SK-N-SH (cell line): ENCODE measurements around the gene LGI4.

Source experiments
- CHD2 ChIP-seq: fragments of 150-350 bp; IDR thresholded peaks from 2 replicates; pipeline ENCODE4 v1.6.1; 2018; ENCODE audit warnings: low read length; ENCODE audit not compliant: partially characterized antibody
- CTCF ChIP-seq: fragments of 200-600 bp; sonication (generic); IDR thresholded peaks from 2 replicates; pipeline ENCODE4 v1.6.1; 2017; ENCODE audit warnings: antibody characterized with exemption, mild to moderate bottlenecking, moderate library complexity
- EP300 ChIP-seq, 2 experiments: IDR thresholded peaks; 2 replicates each; pipeline versions ENCODE4 v1.4.0 to v1.6.1; 2012; ENCODE audit warnings: borderline replicate concordance in 1 of 2, low read depth in 1 of 2, low read length in 1 of 2
- FOSL2 ChIP-seq: IDR thresholded peaks from 2 replicates; pipeline ENCODE4 v1.4.0; 2012; ENCODE audit warnings: low read depth, mild to moderate bottlenecking, moderate library complexity, borderline replicate concordance
- GABPA ChIP-seq: IDR thresholded peaks from 2 replicates; pipeline ENCODE4 v1.4.0; 2012; ENCODE audit warnings: low read depth, mild to moderate bottlenecking
- IRF3 ChIP-seq: fragments of 150-350 bp; IDR thresholded peaks from 2 replicates; pipeline ENCODE4 v1.6.1; 2016; ENCODE audit warnings: mild to moderate bottlenecking, low read depth, low read length
- JUND ChIP-seq: IDR thresholded peaks from 2 replicates; pipeline ENCODE4 v1.4.0; 2012
- MAX ChIP-seq: IDR thresholded peaks from 2 replicates; pipeline ENCODE4 v1.4.0; 2012; ENCODE audit warnings: low read depth
- POLR2AphosphoS5 ChIP-seq: IDR thresholded peaks from 2 replicates; pipeline ENCODE4 v1.6.1; 2012; ENCODE audit warnings: low read depth, low read length
- RXRA ChIP-seq: IDR thresholded peaks from 2 replicates; pipeline ENCODE4 v1.4.0; 2012; ENCODE audit warnings: low read depth, mild to moderate bottlenecking, borderline replicate concordance
- SIN3A ChIP-seq: IDR thresholded peaks from 2 replicates; pipeline ENCODE4 v1.6.1; 2012; ENCODE audit warnings: low read depth, mild to moderate bottlenecking, low read length, moderate library complexity, borderline replicate concordance
- TCF12 ChIP-seq: IDR thresholded peaks from 2 replicates; pipeline ENCODE4 v1.4.0; 2012
- USF2 ChIP-seq: fragments of 150-350 bp; IDR thresholded peaks from 2 replicates; pipeline ENCODE4 v1.6.1; 2017; ENCODE audit warnings: antibody characterized with exemption, low read length, low read depth, borderline replicate concordance

- TF ChIP-seq POLR2AphosphoS5 (no peak), CTCF (no peak), JUND (no peak), MAX (no peak), RXRA (no peak), SIN3A (no peak), FOSL2 (no peak), GABPA (no peak), USF2 (no peak), TCF12 (no peak), IRF3 (no peak), EP300 (IDR thresholded peaks at IDR 0.05; ENCODE audit: borderline replicate concordance in 1 of 2, low read depth in 1 of 2, low read length in 1 of 2) (peak in 1 of 2 experiments; percentile 70; a peak in 2 of 4 replicates), CHD2 (peak; percentile 57)
Observed at GRCh38 chr19:35093430-35093829, 41.4 kb downstream of the LGI4 start.
